BE2C (cell line): ENCODE measurements around the gene GALNT8.
"Not testable (repeated sequence)": the region's sequence is repeated elsewhere in the genome, so short reads cannot be mapped to it uniquely, and the experiment has no call there.

Experiments
- DNase-seq: peaks from one replicate; pipeline ENCODE4 v3.0.0-alpha.2; 2020
- H3K27me3 ChIP-seq: fragments of 250-450 bp; sonication (Bioruptor Pico); 2 replicates; pipeline ENCODE4 v1.5.1; 2020; ENCODE audit warnings: mild to moderate bottlenecking
- H3K36me3 ChIP-seq: fragments of 250-450 bp; sonication (Bioruptor Pico); 2 replicates; pipeline ENCODE4 v1.5.1; 2020; ENCODE audit warnings: mild to moderate bottlenecking
- H3K4me1 ChIP-seq: fragments of 250-450 bp; sonication (Bioruptor Pico); 2 replicates; pipeline ENCODE4 v1.5.1; 2020
- H3K4me3 ChIP-seq: 2 replicates; pipeline ENCODE4 v1.5.1; 2011; ENCODE audit warnings: low read depth, low read length
- H3K9me3 ChIP-seq: fragments of 250-450 bp; sonication (Bioruptor Pico); 2 replicates; pipeline ENCODE4 v1.5.1; 2020
- TF ChIP-seq, protein P1 (sequence below): IDR thresholded peaks from 2 replicates; pipeline ENCODE4 v1.5.1; 2012; ENCODE audit warnings: mild to moderate bottlenecking, low read depth, low read length

Gene GALNT8

DNA sequence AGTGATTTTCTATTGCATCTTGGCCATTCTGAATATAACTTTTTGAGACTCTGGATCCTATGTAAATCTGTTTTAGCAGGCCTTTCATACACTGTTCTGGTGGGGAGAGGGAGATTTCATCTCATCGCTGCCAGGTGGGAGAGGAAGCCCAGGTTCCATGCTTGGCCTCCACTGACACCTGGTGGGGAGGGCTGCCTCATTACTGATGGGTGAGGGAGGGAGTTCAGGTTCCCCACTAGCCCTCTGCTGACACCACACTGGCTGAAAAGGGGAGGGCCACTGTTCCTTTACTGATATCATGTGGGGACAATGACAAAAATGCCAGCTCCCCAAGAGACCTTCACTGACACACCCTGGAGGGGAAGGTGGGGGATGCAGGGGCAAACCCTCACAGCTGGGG is 2.4 kb upstream of the GALNT8 start:
- Histone ChIP-seq H3K9me3 (no peaks in the 10 kb centered on the region), H3K4me3 (no peak overlapping the region), H3K36me3 (no peaks in the 10 kb centered on the region), H3K4me1 (no peaks in the 10 kb centered on the region), H3K27me3 (peaks cover 18% of the 10 kb centered on the region)
- TF ChIP-seq, protein P1, sequence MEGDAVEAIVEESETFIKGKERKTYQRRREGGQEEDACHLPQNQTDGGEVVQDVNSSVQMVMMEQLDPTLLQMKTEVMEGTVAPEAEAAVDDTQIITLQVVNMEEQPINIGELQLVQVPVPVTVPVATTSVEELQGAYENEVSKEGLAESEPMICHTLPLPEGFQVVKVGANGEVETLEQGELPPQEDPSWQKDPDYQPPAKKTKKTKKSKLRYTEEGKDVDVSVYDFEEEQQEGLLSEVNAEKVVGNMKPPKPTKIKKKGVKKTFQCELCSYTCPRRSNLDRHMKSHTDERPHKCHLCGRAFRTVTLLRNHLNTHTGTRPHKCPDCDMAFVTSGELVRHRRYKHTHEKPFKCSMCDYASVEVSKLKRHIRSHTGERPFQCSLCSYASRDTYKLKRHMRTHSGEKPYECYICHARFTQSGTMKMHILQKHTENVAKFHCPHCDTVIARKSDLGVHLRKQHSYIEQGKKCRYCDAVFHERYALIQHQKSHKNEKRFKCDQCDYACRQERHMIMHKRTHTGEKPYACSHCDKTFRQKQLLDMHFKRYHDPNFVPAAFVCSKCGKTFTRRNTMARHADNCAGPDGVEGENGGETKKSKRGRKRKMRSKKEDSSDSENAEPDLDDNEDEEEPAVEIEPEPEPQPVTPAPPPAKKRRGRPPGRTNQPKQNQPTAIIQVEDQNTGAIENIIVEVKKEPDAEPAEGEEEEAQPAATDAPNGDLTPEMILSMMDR = no peak
- no peak for DNase-seq

DNA sequence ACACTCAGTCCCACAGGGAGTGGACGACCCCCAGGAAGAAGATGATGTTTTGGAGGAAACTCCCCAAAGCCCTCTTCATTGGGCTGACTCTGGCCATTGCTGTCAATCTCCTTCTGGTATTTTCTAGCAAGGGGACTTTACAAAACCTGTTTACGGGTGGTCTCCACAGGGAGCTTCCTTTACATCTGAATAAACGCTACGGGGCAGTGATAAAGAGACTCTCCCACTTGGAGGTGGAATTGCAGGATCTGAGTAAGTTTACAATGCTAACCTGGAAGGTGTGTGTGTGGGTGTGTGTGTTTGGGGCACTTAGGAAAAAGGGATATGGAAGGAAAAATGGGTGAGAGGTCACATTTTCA is 416 bp downstream of the GALNT8 start:
- H3K9me3 ChIP-seq = no peaks in the 10 kb centered on the region
- TF ChIP-seq, protein P1 = no peak
- H3K4me1 ChIP-seq = no peaks in the 10 kb centered on the region
- peaks cover 16% of the 10 kb centered on the region for H3K27me3 ChIP-seq
- no peaks in the 10 kb centered on the region for H3K36me3 ChIP-seq
- no peak overlapping the region for H3K4me3 ChIP-seq
- no peak for DNase-seq

DNA sequence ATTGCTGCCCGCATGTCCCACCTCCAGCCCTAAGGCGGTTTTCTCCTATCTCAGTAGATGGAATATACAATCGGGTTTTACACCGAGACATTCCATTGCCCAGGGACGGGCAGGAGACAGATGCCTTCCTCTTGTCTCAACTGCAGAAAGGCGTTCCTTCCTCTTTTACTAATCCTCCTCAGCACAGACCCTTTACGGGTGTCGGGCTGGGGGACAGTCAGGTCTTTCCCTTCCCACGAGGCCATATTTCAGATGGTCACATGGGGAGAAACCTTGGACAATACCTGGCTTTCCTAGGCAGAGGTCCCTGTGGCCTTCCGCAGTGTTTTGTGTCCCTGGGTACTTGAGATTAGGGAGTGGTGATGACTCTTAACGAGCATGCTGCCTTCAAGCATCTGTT is 1.4 kb downstream of the GALNT8 start:
- H3K9me3 ChIP-seq, DNase-seq, H3K4me3 ChIP-seq, H3K4me1 ChIP-seq, H3K36me3 ChIP-seq: not testable (repeated sequence)
- peaks cover 16% of the 10 kb centered on the region for H3K27me3 ChIP-seq

DNA sequence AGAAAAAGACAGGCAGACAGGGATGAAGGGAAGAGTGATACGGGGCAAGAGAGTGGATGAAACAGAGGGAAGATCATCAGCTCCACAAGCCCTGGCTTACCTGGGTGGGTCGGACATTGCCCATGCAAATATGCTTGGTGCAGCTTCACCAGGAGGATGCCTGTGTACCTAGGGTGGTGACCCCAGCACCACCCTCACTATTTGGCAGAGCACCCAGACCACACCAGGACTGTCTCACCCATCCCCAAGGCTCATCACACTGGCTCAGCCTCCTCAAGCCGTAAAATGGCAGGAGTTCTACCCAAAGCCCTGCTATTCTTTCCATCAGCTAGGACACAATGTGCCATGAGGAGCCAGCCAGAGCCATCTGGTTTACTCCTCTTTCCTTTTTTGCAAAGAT is 3.0 kb downstream of the GALNT8 start:
- Histone ChIP-seq H3K4me3 (no peak overlapping the region), H3K27me3 (peaks cover 16% of the 10 kb centered on the region), H3K36me3 (no peaks in the 10 kb centered on the region), H3K9me3 (no peaks in the 10 kb centered on the region), H3K4me1 (no peaks in the 10 kb centered on the region)
- TF ChIP-seq, protein P1 = no peak
- DNase-seq = no peak

DNA sequence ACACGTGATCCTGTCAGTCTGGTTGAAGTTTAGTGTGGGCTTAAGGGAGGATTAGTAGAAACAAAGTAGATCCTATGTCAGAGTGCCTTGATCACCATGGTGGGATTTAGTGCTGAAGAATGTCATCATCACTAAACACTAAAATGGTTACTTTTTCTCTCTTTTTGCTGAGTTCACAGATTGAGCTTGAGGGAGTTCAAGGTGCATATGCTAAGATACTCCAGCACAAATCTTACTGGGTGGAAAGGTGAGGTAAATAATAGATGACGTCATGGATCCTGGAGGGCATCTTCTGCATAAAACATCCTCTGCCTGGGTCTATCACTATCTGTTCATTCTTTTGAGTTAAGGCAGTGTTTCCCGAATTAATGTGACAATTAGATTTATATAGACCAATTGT is 4.9 kb downstream of the GALNT8 start:
- H3K4me3 ChIP-seq = no peak overlapping the region
- H3K4me1 ChIP-seq = no peaks in the 10 kb centered on the region
- TF ChIP-seq, protein P1 = no peak
- no peaks in the 10 kb centered on the region for H3K36me3 ChIP-seq
- H3K27me3 ChIP-seq = 0 out of 2 replicates have a peak, but pooled peaks cover 6% of the 10 kb centered on the region
- H3K9me3 ChIP-seq = no peaks in the 10 kb centered on the region
- DNase-seq = no peak

DNA sequence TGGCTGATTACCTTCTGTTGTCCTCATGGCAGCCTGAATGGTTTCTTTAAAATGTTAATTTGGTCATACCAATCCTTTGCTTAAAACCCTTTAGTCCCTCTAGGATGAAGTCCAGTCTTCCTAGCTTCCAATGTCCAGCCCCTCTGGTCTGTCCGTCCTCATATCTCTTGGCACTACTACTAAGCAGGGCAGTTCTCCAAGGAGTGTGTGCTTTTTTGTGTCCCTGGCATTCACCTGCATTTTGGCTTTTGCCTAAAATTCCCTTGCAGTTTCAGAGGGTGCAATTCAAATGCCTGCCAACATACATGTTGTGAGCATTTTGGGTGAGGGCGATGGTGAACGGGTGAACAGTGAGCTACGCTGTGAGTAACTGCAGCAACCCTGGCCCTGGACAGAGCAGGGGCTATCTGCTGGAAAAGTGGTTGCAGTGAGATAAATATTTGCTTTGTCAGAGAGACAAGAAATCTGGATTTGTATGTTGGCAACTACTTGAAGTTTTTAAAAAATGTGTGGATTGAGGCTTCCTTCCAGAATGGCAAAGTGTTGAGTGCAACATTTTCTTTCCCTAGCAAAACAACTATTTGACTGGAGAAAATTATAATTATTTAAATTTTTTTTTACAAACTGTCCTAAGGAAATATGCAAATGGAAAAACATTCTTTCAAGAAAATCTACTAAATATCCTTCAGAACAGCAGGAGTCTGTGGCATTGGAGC is 14.6 kb downstream of the GALNT8 start:
- Histone ChIP-seq H3K9me3 (no peaks in the 10 kb centered on the region), H3K27me3 (no peaks in the 10 kb centered on the region; the same call in none of the 2 replicates), H3K4me1 (no peaks in the 10 kb centered on the region), H3K4me3 (no peak overlapping the region), H3K36me3 (no peaks in the 10 kb centered on the region)
- TF ChIP-seq, protein P1 = no peak
- no peak for DNase-seq

DNA sequence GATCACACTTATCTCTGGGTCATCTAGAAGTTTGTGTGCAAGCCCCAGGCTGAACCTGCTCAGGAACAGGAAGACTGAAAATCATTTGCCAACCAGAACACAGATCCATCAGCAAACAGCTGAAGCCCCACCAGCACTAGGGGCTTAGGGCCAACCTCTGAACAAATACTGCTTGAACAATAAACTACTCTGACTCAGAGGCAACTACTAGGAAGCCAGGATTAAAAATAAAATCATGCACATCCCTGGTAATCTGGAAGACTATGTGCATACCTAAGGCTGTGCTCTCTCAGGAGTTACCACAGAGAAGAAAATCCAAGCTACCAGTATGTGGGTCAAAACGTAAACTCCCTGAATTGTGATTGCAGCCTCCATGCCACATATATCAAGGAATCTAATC is 15.9 kb downstream of the GALNT8 start:
- Histone ChIP-seq H3K4me3 (no peak overlapping the region), H3K4me1 (no peaks in the 10 kb centered on the region), H3K27me3 (no peaks in the 10 kb centered on the region; the same call in none of the 2 replicates), H3K36me3 (no peaks in the 10 kb centered on the region), H3K9me3 (no peaks in the 10 kb centered on the region)
- no peak for DNase-seq
- TF ChIP-seq, protein P1 = no peak
